ENCODE results near the gene FEM1C. TPM values are rescaled to one million over a fixed set of nuclear protein-coding genes. Genes with fewer than 3 reads are reported as not detected.

FEM1C gene
- total and polyA plus RNA-seq, 2 of the 4 experiments (the other 2 are of a cell fraction), result 6.3 to 21.5 TPM

DNA sequence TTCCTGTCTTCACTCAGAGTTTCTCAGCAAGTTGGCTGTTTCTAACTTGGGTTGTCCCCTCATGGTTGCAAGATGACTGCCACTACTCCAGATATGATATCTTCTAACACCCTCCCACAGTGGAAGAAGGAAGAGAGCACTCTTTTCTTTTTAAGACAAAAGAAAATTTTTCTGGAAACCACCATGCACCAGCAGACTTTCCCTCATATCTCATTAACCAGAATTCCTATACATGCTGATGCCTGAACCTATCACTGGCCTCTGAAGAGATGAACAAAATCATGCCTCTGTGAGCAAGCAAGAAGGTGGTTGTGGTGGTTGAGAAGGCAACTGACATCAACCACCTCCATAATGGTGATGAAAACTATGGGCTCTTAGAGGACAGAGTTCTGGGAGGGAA is 56.8 kb downstream of the FEM1C start:
- Histone ChIP-seq H3K4me1 (ENCODE audit: control insufficient read depth, insufficient read depth, low read length) (no peaks in the 10 kb centered on the region), H3K9me3 (ENCODE audit: control insufficient read depth, insufficient read depth, low read length) (no peaks in the 10 kb centered on the region), H2BK120ac (ENCODE audit: low read depth, low read length) (no peak overlapping the region), H3K27ac (ENCODE audit: insufficient read depth, low read length) (no peak overlapping the region), H3K4ac (ENCODE audit: low read depth, low read length) (no peak overlapping the region), H2AK9ac (replicated peaks; ENCODE audit: low read depth, low read length, poor library complexity) (no peak overlapping the region), H2BK20ac (ENCODE audit: low read depth, low read length) (no peak overlapping the region), H2AK5ac (ENCODE audit: low read depth, low read length) (no peak overlapping the region), H3K23ac (ENCODE audit: low read depth, low read length) (no peak overlapping the region), H3K36me3 (ENCODE audit: control insufficient read depth, insufficient read depth, low read length) (no peaks in the 10 kb centered on the region), H2BK5ac (ENCODE audit: low read depth, low read length, poor library complexity, severe bottlenecking) (no peak overlapping the region), H2BK15ac (ENCODE audit: low read depth, low read length) (no peak overlapping the region), H4K8ac (ENCODE audit: low read depth in 2 of 2, low read length in 2 of 2) (no peak overlapping the region), H3K4me3 (ENCODE audit: insufficient read depth, low read depth, low read length) (no peak overlapping the region), H3K56ac (ENCODE audit: extremely low read depth, insufficient read depth, low read length) (no peak overlapping the region), H4K20me1 (ENCODE audit: insufficient read depth, low read length) (no peaks in the 10 kb centered on the region), H2AFZ (replicated peaks; ENCODE audit: low read length, poor library complexity) (no peak overlapping the region), H3K9ac (ENCODE audit: low read depth, low read length) (no peak overlapping the region), H3K9me1 (ENCODE audit: insufficient read depth, low read length) (no peaks in the 10 kb centered on the region), H4K5ac (ENCODE audit: low read depth, low read length) (no peak overlapping the region), H3K79me1 (ENCODE audit: low read depth in 1 of 2, low read length in 2 of 2) (no peaks in the 10 kb centered on the region), H3K4me2 (ENCODE audit: low read depth, low read length) (no peak overlapping the region), H3K27me3 (ENCODE audit: control insufficient read depth, insufficient read depth, low read length) (no peaks in the 10 kb centered on the region; the same call in 1 of the 2 replicates), H3K18ac (ENCODE audit: low read depth, low read length) (no peak overlapping the region), H3K14ac (replicated peaks; ENCODE audit: low read depth, low read length) (no peak overlapping the region), H4K91ac (ENCODE audit: insufficient read depth, low read depth, low read length) (no peak overlapping the region)
- BruUV-seq (replicated peaks), result no TSS peak
- TF ChIP-seq POLR2A (IDR thresholded peaks at IDR 0.05; ENCODE audit: low read depth, low read length), result no peak
- TF ChIP-seq USF2 (IDR thresholded peaks at IDR 0.05; ENCODE audit: low read depth, low read length), result no peak
- no peak for TF ChIP-seq SMC3 (IDR thresholded peaks at IDR 0.05; ENCODE audit: low read depth, low read length)
- no peak for TF ChIP-seq RCOR1 (IDR thresholded peaks at IDR 0.05; ENCODE audit: insufficient replicate concordance, low read length)
- TF ChIP-seq CHD1 (IDR thresholded peaks at IDR 0.05; ENCODE audit: low read depth, low read length), result no peak
- TF ChIP-seq MAFK (IDR thresholded peaks at IDR 0.05; ENCODE audit: low read depth, low read length), result no peak
- DNase-seq (no peak), ATAC-seq (ENCODE audit: low read depth) (no peak)
- dilution Hi-C loops (cut with HindIII; ENCODE audit: low sequenced_read_pairs, unreplicated experiment) (no loop called here), intact Hi-C loops (cut with micrococcal nuclease) (no loop called here), in situ Hi-C loops (cut with MboI; ENCODE audit: low sequenced_read_pairs) (no loop called here)
- ChIA-PET POLR2A (ENCODE audit: unreplicated experiment) (no interaction called here), CTCF (no interaction called here)
